ENCODE measurements around the gene HTRA1. TPM values are rescaled to one million over a fixed set of nuclear protein-coding genes. Genes with fewer than 3 reads are reported as not detected.

Gene HTRA1
- polyA plus RNA-seq, 1 donor from 2014 or later = 1.4 TPM

- Histone ChIP-seq H3F3A (ENCODE audit: insufficient read depth, low read length, poor library complexity, severe bottlenecking) (no peaks in the 10 kb centered on the region), H3K9me2 (ENCODE audit: insufficient read depth, low read length) (no peaks in the 10 kb centered on the region), H4K20me1 (ENCODE audit: insufficient read depth) (no peaks in the 10 kb centered on the region), H3K4me2 (ENCODE audit: low read length) (no peak overlapping the region), H3K79me2 (replicated peaks; ENCODE audit: insufficient read depth, low read length) (no peaks in the 10 kb centered on the region), H3K36me3 (ENCODE audit: insufficient read depth, low read length) (no peaks in the 10 kb centered on the region), H3K4me3 (ENCODE audit: low read length) (no peak overlapping the region), H3K9me3 (ENCODE audit: low read length) (no peaks in the 10 kb centered on the region), H3K27me3 (ENCODE audit: insufficient read depth, low read depth, low read length) (no peaks in the 10 kb centered on the region), H3K9ac (ENCODE audit: low read length) (no peak overlapping the region), H2AFZ (ENCODE audit: low read depth, low read length) (no peak overlapping the region), H3K27ac (ENCODE audit: low read length) (no peak overlapping the region)
- TF ChIP-seq SMC3 (conservative IDR thresholded peaks at IDR 0.05; ENCODE audit: poor library complexity) (no peak), POLR2AphosphoS5 (IDR thresholded peaks at IDR 0.05) (no peak), EP300 (conservative IDR thresholded peaks at IDR 0.05; ENCODE audit: poor library complexity, severe bottlenecking) (no peak), CTCF (IDR thresholded peaks at IDR 0.05; ENCODE audit: poor library complexity, severe bottlenecking) (no peak), TAF1 (IDR thresholded peaks at IDR 0.05; ENCODE audit: low read depth) (no peak), RAD21 (conservative IDR thresholded peaks at IDR 0.05) (no peak), REST (IDR thresholded peaks at IDR 0.05; ENCODE audit: borderline replicate concordance) (no peak), EZH2 (IDR thresholded peaks at IDR 0.05; ENCODE audit: borderline replicate concordance, insufficient read depth, low read length, poor library complexity, severe bottlenecking) (no peak), MXI1 (conservative IDR thresholded peaks at IDR 0.05; ENCODE audit: poor library complexity, severe bottlenecking) (no peak)
Observed at GRCh38 chr10:122548407-122549085, 87.2 kb downstream of the HTRA1 start.

DNA sequence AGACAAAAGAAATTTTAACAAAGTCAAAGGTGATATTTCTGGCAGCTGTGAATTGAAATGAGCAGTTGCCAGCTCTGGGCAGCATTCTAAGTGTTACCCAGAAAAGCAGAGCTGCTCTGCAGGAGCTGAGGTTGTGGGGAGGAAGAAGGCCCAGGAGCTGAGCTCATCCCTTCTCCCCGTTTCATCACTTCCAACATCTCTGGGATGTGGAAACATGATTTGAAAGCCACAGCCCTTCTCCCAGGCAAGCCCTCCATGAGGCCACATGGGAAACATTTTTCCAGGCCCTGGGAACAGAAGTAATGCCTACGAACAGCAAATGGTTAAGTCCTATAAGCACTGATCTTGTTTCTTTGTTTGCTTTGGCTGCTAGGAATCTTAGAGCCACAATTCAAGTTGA lies 88.3 kb downstream of the HTRA1 start:
- no peaks in the 10 kb centered on the region for H3F3A ChIP-seq (ENCODE audit: insufficient read depth, low read length, poor library complexity, severe bottlenecking)
- no peaks in the 10 kb centered on the region for H3K9me3 ChIP-seq (ENCODE audit: low read length)
- H3K36me3 ChIP-seq (ENCODE audit: insufficient read depth, low read length) = no peaks in the 10 kb centered on the region
- H2AFZ ChIP-seq (ENCODE audit: low read depth, low read length) = no peak overlapping the region
- TF ChIP-seq MXI1 (conservative IDR thresholded peaks at IDR 0.05; ENCODE audit: poor library complexity, severe bottlenecking) (no peak), EP300 (conservative IDR thresholded peaks at IDR 0.05; ENCODE audit: poor library complexity, severe bottlenecking) (no peak), REST (IDR thresholded peaks at IDR 0.05; ENCODE audit: borderline replicate concordance) (no peak), POLR2AphosphoS5 (IDR thresholded peaks at IDR 0.05) (no peak), CTCF (IDR thresholded peaks at IDR 0.05; ENCODE audit: poor library complexity, severe bottlenecking) (no peak), EZH2 (IDR thresholded peaks at IDR 0.05; ENCODE audit: borderline replicate concordance, insufficient read depth, low read length, poor library complexity, severe bottlenecking) (no peak), TAF1 (IDR thresholded peaks at IDR 0.05; ENCODE audit: low read depth) (no peak), RAD21 (conservative IDR thresholded peaks at IDR 0.05) (no peak), SMC3 (conservative IDR thresholded peaks at IDR 0.05; ENCODE audit: poor library complexity) (no peak)
- no peaks in the 10 kb centered on the region for H3K79me2 ChIP-seq (replicated peaks; ENCODE audit: insufficient read depth, low read length)
- no peaks in the 10 kb centered on the region for H4K20me1 ChIP-seq (ENCODE audit: insufficient read depth)
- H3K9ac ChIP-seq (ENCODE audit: low read length) = no peak overlapping the region
- no peak overlapping the region for H3K4me2 ChIP-seq (ENCODE audit: low read length)
- no peaks in the 10 kb centered on the region for H3K9me2 ChIP-seq (ENCODE audit: insufficient read depth, low read length)
- no peak overlapping the region for H3K27ac ChIP-seq (ENCODE audit: low read length)
- no peaks in the 10 kb centered on the region for H3K27me3 ChIP-seq (ENCODE audit: insufficient read depth, low read depth, low read length)
- no peak overlapping the region for H3K4me3 ChIP-seq (ENCODE audit: low read length)
